Esophagus muscularis mucosa (tissue), 4 donors: ENCODE measurements around the gene RAB32. TPM values are rescaled to one million over a fixed set of nuclear protein-coding genes. Genes with fewer than 3 reads are reported as not detected.

Experiments
- DNase-seq: peaks from one replicate; pipeline ENCODE4 v3.0.0-alpha.2; 2017; ENCODE audit errors: extremely low spot score
- H3K27ac ChIP-seq, 4 donors: fragments of 200-600 bp; sonication (generic); replicated peaks in 1 of 4; 1 replicate in 3 of 4; 2 replicates in 1 of 4; pipeline ENCODE4 v1.5.1; 2016 to 2019; ENCODE audit warnings: mild to moderate bottlenecking in 1 of 4
- H3K27me3 ChIP-seq, 4 donors: fragments of 200-600 bp; sonication (generic); one replicate each; pipeline versions ENCODE4 v1.5.1 to v1.6.0; 2016 to 2019
- H3K36me3 ChIP-seq, 4 donors: fragments of 200-600 bp; sonication (generic); one replicate each; pipeline ENCODE4 v1.5.1; 2016 to 2019
- H3K4me1 ChIP-seq, 4 donors: fragments of 200-600 bp; sonication (generic); one replicate each; pipeline ENCODE4 v1.5.1; 2016 to 2019
- H3K4me3 ChIP-seq, 4 donors: fragments of 200-600 bp; sonication (generic); 1 replicate in 2 of 4; 2 replicates in 2 of 4; pipeline ENCODE4 v1.5.1; 2016 to 2019; ENCODE audit warnings: mild to moderate bottlenecking in 4 of 4, moderate library complexity in 1 of 4
- H3K9me3 ChIP-seq, 4 donors: fragments of 200-600 bp; sonication (generic); 1 replicate in 3 of 4; 2 replicates in 1 of 4; pipeline ENCODE4 v1.5.1; 2016 to 2019
- CTCF ChIP-seq, 3 experiments: fragments of 200-600 bp in 2 of 3; fragments of 450-650 bp in 1 of 3; sonication (generic) in 2 of 3; IDR thresholded peaks; one replicate each; pipeline ENCODE4 v1.5.1; 2017 to 2019; ENCODE audit warnings: antibody characterized with exemption in 3 of 3, mild to moderate bottlenecking in 2 of 3, moderate library complexity in 1 of 3
- EP300 ChIP-seq: sonication (generic); formaldehyde crosslinking; IDR thresholded peaks from one replicate; pipeline ENCODE4 v1.6.1; 2017; ENCODE audit warnings: antibody characterized with exemption
- POLR2A ChIP-seq: fragments of 450-650 bp; IDR thresholded peaks from one replicate; pipeline ENCODE4 v1.6.1; 2017; ENCODE audit warnings: antibody characterized with exemption, moderate library complexity, mild to moderate bottlenecking, low read depth
- POLR2AphosphoS5 ChIP-seq, 2 donors: sonication (generic); formaldehyde crosslinking; IDR thresholded peaks; one replicate each; pipeline ENCODE4 v1.6.1; 2017; ENCODE audit warnings: antibody characterized with exemption in 2 of 2
- WGBS: methylation state at CpG from one replicate; pipeline ENCODE4 v1.1.5; 2018; 5-methylcytosine and 5-hydroxymethylcytosine counted together
- intact Hi-C: fragments of 100-400 bp; cut with DNase I; formaldehyde crosslinking; loops from one replicate; pipeline ENCODE4 v1.15.1; 2023
- total RNA-seq, 4 donors: library from RNA; depleted of rRNA; stranded (reverse); fragments of >200 nt; gene quantifications; one replicate each; pipeline versions ENCODE4 v1.1.0 to v1.2.1, GENCODE V29; 2016

RAB32 gene
- total RNA-seq, 4 donors from 2014 or later: 36.5 to 61.0 (median 45.9) TPM

DNA sequence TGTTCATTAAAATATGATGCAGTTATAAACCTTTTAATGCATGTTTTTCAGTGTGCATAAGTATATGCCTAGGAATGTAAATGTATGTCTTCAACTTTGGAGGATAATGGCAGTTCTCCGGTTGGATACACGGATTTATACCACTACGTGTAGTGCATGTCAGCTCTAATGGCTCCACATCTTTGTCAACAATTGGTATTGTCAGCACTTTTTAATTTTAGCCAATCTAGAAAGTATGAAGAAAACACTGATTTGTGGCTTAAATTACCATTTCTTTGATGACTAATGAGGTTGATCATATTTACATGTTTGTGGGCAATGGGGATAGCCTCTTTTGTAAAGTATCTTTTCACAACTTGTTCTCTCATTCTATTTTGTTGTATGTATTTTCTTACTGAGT lies 10.9 kb upstream of the RAB32 start:
- H3K27me3 ChIP-seq: no peaks in the 10 kb centered on the region
- intact Hi-C loops: no loop called here
- no peaks in the 10 kb centered on the region for H3K36me3 ChIP-seq
- WGBS: 94% methylated on average over 3 of the region's 3 CpGs
- no peaks in the 10 kb centered on the region for H3K4me1 ChIP-seq
- TF ChIP-seq POLR2AphosphoS5 (IDR thresholded peaks at IDR 0.05) (no peak), EP300 (no peak), CTCF (IDR thresholded peaks at IDR 0.05) (no peak), POLR2A (no peak)
- H3K27ac ChIP-seq: no peak overlapping the region
- no peaks in the 10 kb centered on the region for H3K9me3 ChIP-seq
- no peak for DNase-seq
- no peak overlapping the region for H3K4me3 ChIP-seq

GRCh38 chr6:146542881-146543210 lies 787 bp upstream of the RAB32 start:
- 62% methylated on average over 9 of the region's 9 CpGs for WGBS
- no peak for TF ChIP-seq POLR2A
- intact Hi-C loops: loop anchor here (2.0 to 10.0 kb wide), 3 partner anchors 158 to 662 kb away; partner anchors contain the start of genes SHPRH and STXBP5

DNA sequence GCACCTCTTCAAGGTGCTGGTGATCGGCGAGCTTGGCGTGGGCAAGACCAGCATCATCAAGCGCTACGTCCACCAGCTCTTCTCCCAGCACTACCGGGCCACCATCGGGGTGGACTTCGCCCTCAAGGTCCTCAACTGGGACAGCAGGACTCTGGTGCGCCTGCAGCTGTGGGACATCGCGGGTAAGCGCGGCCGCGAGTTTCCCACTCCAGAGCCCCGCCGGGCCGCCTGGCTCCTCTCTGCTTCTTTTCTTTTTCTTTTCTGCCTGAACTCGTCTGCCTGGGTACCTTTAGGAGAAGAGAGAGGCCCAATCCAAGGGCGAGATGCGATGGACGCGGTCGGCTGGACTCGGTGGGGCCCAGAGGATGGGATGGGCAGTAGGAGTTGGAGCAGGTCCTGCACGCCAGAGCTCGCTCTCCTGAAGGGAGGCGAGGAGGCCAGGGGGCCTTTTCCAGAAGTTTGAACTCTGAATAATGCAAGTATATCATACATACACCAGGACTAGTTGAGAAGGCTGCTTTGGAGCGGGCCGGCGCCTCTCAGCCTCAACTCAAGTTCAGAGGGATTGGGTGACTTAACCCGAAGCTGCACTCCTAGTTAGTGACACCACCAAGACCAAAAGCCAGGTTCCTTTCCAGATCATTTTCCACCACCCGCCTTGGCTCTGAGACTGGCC lies 445 bp downstream of the RAB32 start:
- intact Hi-C loops: loop anchor here (2.0 to 10.0 kb wide), 3 partner anchors 157 to 661 kb away; partner anchors contain the start of genes SHPRH and STXBP5
- H3K36me3 ChIP-seq: no peaks in the 10 kb centered on the region
- H3K27ac ChIP-seq: peak overlapping the region; percentile 94 to 100 (median 98)
- DNase-seq: peak; percentile 93
- TF ChIP-seq EP300 (no peak), CTCF (IDR thresholded peaks at IDR 0.05) (no peak), POLR2AphosphoS5 (IDR thresholded peaks at IDR 0.05) (no peak), POLR2A (no peak)
- H3K27me3 ChIP-seq: no peaks in the 10 kb centered on the region
- H3K4me1 ChIP-seq: peaks cover 19 to 49% (median 38%) of the 10 kb centered on the region in 4 donors
- no peaks in the 10 kb centered on the region for H3K9me3 ChIP-seq
- under 1% methylated on average over 21 of the region's 33 CpGs for WGBS
- H3K4me3 ChIP-seq: peak overlapping the region; percentile 65 to 98 (median 89)

More at GRCh38 chr6:146542881-146543210, 787 bp upstream of the RAB32 start:
- Histone ChIP-seq H3K36me3 (no peaks in the 10 kb centered on the region), H3K4me1 (peaks cover 19 to 44% (median 34%) of the 10 kb centered on the region in 4 donors), H3K4me3 (peak overlapping the region; percentile 65 to 98 (median 89)), H3K27me3 (no peaks in the 10 kb centered on the region), H3K27ac (peak overlapping the region; percentile 94 to 100 (median 98)), H3K9me3 (no peaks in the 10 kb centered on the region)
- no peak for DNase-seq

DNA sequence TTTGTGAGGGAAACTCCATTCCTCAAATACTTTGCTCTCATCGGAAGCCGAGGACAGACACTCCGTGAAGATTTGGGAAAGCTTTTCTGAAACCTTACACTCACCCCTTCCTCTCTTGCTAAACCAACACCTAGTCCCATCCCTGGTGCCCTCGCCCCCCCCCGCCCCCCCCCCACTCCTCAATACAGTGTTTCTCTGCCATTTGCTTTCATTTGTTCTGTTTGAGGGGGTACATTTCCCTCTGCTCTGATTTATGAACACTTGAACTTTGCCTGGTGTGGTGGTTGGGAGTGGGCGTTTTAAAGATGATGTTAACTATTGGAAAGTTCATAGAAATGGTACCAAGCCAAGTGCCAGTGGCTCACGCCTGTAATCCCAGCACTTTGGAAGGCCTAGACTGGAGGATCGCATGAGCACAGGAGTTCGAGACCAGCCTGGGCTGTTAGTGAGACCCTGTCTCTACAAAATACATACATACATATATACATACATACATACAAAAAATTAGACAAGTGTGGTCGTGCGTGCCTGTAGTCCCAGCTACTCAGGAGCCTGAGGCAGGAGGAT lies 1.1 kb downstream of the RAB32 start:
- DNase-seq: no peak
- H3K27ac ChIP-seq: peak overlapping the region; percentile 94 to 100 (median 98)
- intact Hi-C loops: loop anchor here (5.0 to 10.0 kb wide), 2 partner anchors 582 to 660 kb away; partner anchors contain the start of genes SHPRH and STXBP5
- peak overlapping the region; percentile 65 to 98 (median 89) for H3K4me3 ChIP-seq
- TF ChIP-seq POLR2AphosphoS5 (IDR thresholded peaks at IDR 0.05) (no peak), POLR2A (no peak), EP300 (no peak), CTCF (IDR thresholded peaks at IDR 0.05) (no peak)
- H3K27me3 ChIP-seq: no peaks in the 10 kb centered on the region
- peaks cover 19 to 55% (median 38%) of the 10 kb centered on the region in 4 donors for H3K4me1 ChIP-seq
- 35% methylated on average over 11 of the region's 11 CpGs for WGBS
- H3K9me3 ChIP-seq: no peaks in the 10 kb centered on the region
- peaks cover 0 to 4% (median 2%) of the 10 kb centered on the region in 4 donors for H3K36me3 ChIP-seq

DNA sequence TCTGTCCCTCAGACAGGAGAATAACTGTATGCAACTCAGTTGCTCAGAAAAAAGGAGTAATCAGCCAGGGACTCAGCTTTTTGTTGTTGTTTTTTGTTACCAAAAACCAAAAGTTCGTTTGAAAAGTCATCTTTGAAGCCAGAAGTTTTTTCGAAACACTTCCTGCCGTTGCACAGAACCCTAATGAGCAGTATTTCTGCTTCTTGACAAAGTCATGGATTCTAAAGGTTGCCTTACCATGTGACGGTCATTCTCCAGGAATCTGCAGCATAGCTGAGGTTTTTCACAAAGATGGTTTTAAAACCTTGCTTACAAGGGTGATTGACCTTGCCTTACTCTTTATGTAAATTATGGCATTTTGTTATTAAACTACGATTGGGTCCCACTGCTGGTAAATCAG lies 1.9 kb downstream of the RAB32 start:
- Histone ChIP-seq H3K36me3 (peaks cover 0 to 12% (median 7%) of the 10 kb centered on the region in 4 donors), H3K4me1 (peaks cover 19 to 56% (median 38%) of the 10 kb centered on the region in 4 donors), H3K4me3 (peak overlapping the region; percentile 65 to 98 (median 89)), H3K9me3 (no peaks in the 10 kb centered on the region), H3K27ac (peak overlapping the region; percentile 94 to 100 (median 98)), H3K27me3 (no peaks in the 10 kb centered on the region)
- 20% methylated on average over 5 of the region's 5 CpGs for WGBS
- DNase-seq: no peak
- no peak for TF ChIP-seq EP300
- TF ChIP-seq POLR2AphosphoS5 (IDR thresholded peaks at IDR 0.05): peak in 1 of 2 donors; percentile 41
- intact Hi-C loops: loop anchor here (10.0 kb wide), 1 partner anchor 659 kb away; the partner anchor contains the start of gene STXBP5
